GM23338 (cell line): ENCODE measurements around the gene FXYD6. TPM values are rescaled to one million over a fixed set of nuclear protein-coding genes. Genes with fewer than 3 reads are reported as not detected.

Experiments used
- ATAC-seq: fragments of 200-7000 bp; cut with Tn5 transposase; 3 replicates; pipeline ENCODE4 v1.9.1; 2020
- DNase-seq: peaks from one replicate; pipeline ENCODE4 v3.0.0-alpha.2; 2015; ENCODE audit warnings: low spot score
- H2AFZ ChIP-seq: fragments of 200-600 bp; sonication (generic); 2 replicates; pipeline ENCODE4 v1.8.0; 2016; ENCODE audit warnings: antibody characterized with exemption, mild to moderate bottlenecking, moderate library complexity
- H3F3A ChIP-seq: fragments of 200-600 bp; sonication (generic); replicated peaks from 2 replicates; pipeline ENCODE4 v1.8.0; 2017; ENCODE audit warnings: antibody characterized with exemption, mixed run types, low read depth
- H3K27ac ChIP-seq: fragments of 200-600 bp; sonication (generic); 2 replicates; pipeline ENCODE4 v1.6.1; 2016; ENCODE audit warnings: low read depth
- H3K27me3 ChIP-seq: fragments of 200-600 bp; sonication (generic); 2 replicates; pipeline ENCODE4 v1.8.0; 2016; ENCODE audit warnings: mild to moderate bottlenecking, mixed run types, moderate library complexity; ENCODE audit not compliant: insufficient read depth
- H3K36me3 ChIP-seq: fragments of 200-600 bp; sonication (generic); 2 replicates; pipeline ENCODE4 v1.8.0; 2016; ENCODE audit warnings: mild to moderate bottlenecking; ENCODE audit not compliant: insufficient read depth
- H3K4me1 ChIP-seq: fragments of 200-600 bp; sonication (generic); 2 replicates; pipeline ENCODE4 v1.8.0; 2016; ENCODE audit warnings: mild to moderate bottlenecking, moderate library complexity; ENCODE audit not compliant: insufficient read depth
- H3K4me2 ChIP-seq: fragments of 200-600 bp; sonication (generic); 2 replicates; pipeline ENCODE4 v1.7.1; 2017; ENCODE audit warnings: mixed run types
- H3K4me3 ChIP-seq: fragments of 200-600 bp; sonication (generic); 2 replicates; pipeline ENCODE4 v1.6.1; 2016; ENCODE audit warnings: mixed run types
- H3K79me2 ChIP-seq: fragments of 200-600 bp; sonication (generic); replicated peaks from 2 replicates; pipeline ENCODE4 v1.8.0; 2017; ENCODE audit warnings: mild to moderate bottlenecking; ENCODE audit not compliant: insufficient read depth
- H3K9me2 ChIP-seq: fragments of 200-600 bp; sonication (generic); 2 replicates; pipeline ENCODE4 v1.8.0; 2017; ENCODE audit not compliant: insufficient read depth
- H4K20me1 ChIP-seq: fragments of 200-600 bp; sonication (generic); replicated peaks from 2 replicates; pipeline ENCODE4 v1.8.0; 2017; ENCODE audit warnings: mild to moderate bottlenecking; ENCODE audit not compliant: insufficient read depth
- H3K27ac Mint-ChIP-seq: 2 replicates; pipeline ENCODE4 v1.8.0; 2020; ENCODE audit warnings: inconsistent platforms, mild to moderate bottlenecking, moderate library complexity, mixed read lengths
- H3K27me3 Mint-ChIP-seq: 3 replicates; pipeline ENCODE4 v1.8.0; 2022; ENCODE audit warnings: low read depth, mild to moderate bottlenecking, moderate library complexity, mixed read lengths, inconsistent platforms; ENCODE audit not compliant: insufficient read depth, poor library complexity
- H3K36me3 Mint-ChIP-seq: 3 replicates; pipeline ENCODE4 v1.8.0; 2021; ENCODE audit warnings: low read depth, mild to moderate bottlenecking, inconsistent platforms, moderate library complexity, mixed read lengths
- H3K4me1 Mint-ChIP-seq: 3 replicates; pipeline ENCODE4 v1.8.0; 2020; ENCODE audit warnings: mild to moderate bottlenecking, inconsistent platforms, mixed read lengths
- H3K4me3 Mint-ChIP-seq: 3 replicates; pipeline ENCODE4 v1.8.0; 2021; ENCODE audit warnings: moderate library complexity, mild to moderate bottlenecking, inconsistent platforms, mixed read lengths
- H3K9me3 Mint-ChIP-seq: 3 replicates; pipeline ENCODE4 v1.8.0; 2020; ENCODE audit warnings: moderate library complexity, mild to moderate bottlenecking, inconsistent platforms, mixed read lengths
- CREB1 ChIP-seq: fragments of 250-450 bp; sonication (Bioruptor Pico); IDR thresholded peaks from 2 replicates; pipeline ENCODE4 v1.5.0; 2020; ENCODE audit warnings: low read depth, mild to moderate bottlenecking, moderate library complexity
- CTCF ChIP-seq, 2 experiments: fragments of 200-600 bp in 1 of 2; sonication (generic) in 1 of 2; conservative IDR thresholded peaks; 2 replicates each; pipeline versions ENCODE4 v1.5.1 to v1.6.1; 2016 to 2017; ENCODE audit warnings: antibody characterized with exemption in 2 of 2, low read depth in 2 of 2, mild to moderate bottlenecking in 2 of 2, moderate library complexity in 1 of 2
- ETS1 ChIP-seq: IDR thresholded peaks from 2 replicates; pipeline ENCODE4 v1.6.1; 2016; ENCODE audit warnings: antibody characterized with exemption
- EZH2 ChIP-seq: fragments of 200-600 bp; sonication (generic); IDR thresholded peaks from one replicate; pipeline ENCODE4 v1.8.0; 2017; ENCODE audit warnings: antibody characterized with exemption, mild to moderate bottlenecking, low read depth; ENCODE audit not compliant: unreplicated experiment
- EZH2phosphoT487 ChIP-seq: fragments of 200-600 bp; sonication (generic); IDR thresholded peaks from one replicate; pipeline ENCODE4 v1.8.1; 2018; ENCODE audit warnings: antibody characterized with exemption; ENCODE audit not compliant: unreplicated experiment
- JUNB ChIP-seq: IDR thresholded peaks from one replicate; pipeline ENCODE4 v1.6.1; 2016; ENCODE audit warnings: antibody characterized with exemption; ENCODE audit not compliant: unreplicated experiment
- NANOG ChIP-seq: IDR thresholded peaks from 2 replicates; pipeline ENCODE4 v1.6.1; 2016; ENCODE audit warnings: antibody characterized with exemption, borderline replicate concordance
- POLR2AphosphoS5 ChIP-seq: IDR thresholded peaks from 2 replicates; pipeline ENCODE4 v1.6.1; 2016; ENCODE audit warnings: antibody characterized with exemption, low read depth
- STAT1 ChIP-seq: IDR thresholded peaks from one replicate; pipeline ENCODE4 v1.6.1; 2016; ENCODE audit warnings: antibody characterized with exemption; ENCODE audit not compliant: unreplicated experiment
- ZNF114 ChIP-seq: fragments of 250-450 bp; sonication (Bioruptor Pico); IDR thresholded peaks from 2 replicates; pipeline ENCODE4 v1.5.0; 2020; ENCODE audit warnings: mild to moderate bottlenecking, moderate library complexity
- ZNF331 ChIP-seq: fragments of 250-450 bp; sonication (Bioruptor Pico); IDR thresholded peaks from 2 replicates; pipeline ENCODE4 v1.5.0; 2020; ENCODE audit warnings: low read depth, mild to moderate bottlenecking, moderate library complexity
- ZNF462 ChIP-seq: fragments of 250-450 bp; sonication (Bioruptor Pico); IDR thresholded peaks from 2 replicates; pipeline ENCODE4 v1.5.0; 2020; ENCODE audit warnings: mild to moderate bottlenecking, moderate library complexity
- polyA plus RNA-seq: library from polyadenylated mRNA; unstranded; fragments of >200 nt; fragmentation: Nextera tagmentation; extraction: Ambion mirVana; gene quantifications from 2 replicates; pipeline ENCODE4 v1.2.1, GENCODE V29; 2016
- total RNA-seq: library from RNA; depleted of rRNA; stranded (reverse); fragments of >200 nt; shearing (Covaris generic); gene quantifications from 2 replicates; pipeline ENCODE4 v1.2.3, GENCODE V29; 2014
- TF ChIP-seq, protein P1 (sequence below): IDR thresholded peaks from one replicate; pipeline ENCODE4 v1.6.1; 2018; ENCODE audit warnings: antibody characterized with exemption; ENCODE audit not compliant: unreplicated experiment

Gene FXYD6
- total and polyA plus RNA-seq, 2 experiments from 2014 or later, result 26.2 to 30.7 TPM

DNA sequence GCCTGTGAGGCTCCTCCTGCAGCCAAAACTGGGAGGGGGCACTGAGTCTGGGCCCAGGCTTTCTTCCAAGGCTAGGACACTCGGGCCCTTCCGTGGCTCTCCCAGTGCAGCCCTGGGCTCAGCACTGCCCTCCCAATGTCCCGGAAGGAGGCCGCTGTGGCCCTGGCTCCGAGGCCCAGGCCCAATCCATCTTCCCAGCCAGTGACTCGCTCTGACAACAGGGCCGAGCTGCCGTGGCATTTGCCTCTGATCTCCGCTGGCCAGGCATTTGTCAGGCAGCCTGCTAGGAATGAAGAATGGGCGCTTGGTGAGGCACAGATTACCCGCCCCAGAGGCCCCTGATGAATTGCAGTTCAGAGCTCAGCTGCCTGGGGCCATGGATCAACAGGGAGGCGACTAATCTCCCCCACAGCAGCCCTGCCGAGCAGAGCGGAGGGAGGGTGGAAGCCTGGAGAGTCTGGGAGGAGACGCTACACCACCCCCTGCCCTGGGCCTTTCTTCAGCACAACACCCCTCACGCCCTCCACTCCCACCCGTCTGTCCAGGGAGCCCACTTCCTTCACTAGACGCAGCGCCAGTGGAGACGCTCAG is 60.2 kb downstream of the FXYD6 start:
- H3K27ac ChIP-seq, result peak overlapping the region; percentile 59; the same call in 1 of the 2 replicates

More for the DNA sequence above, 60.2 kb downstream of the FXYD6 start:
- H3K4me1 ChIP-seq, result peaks cover 13% of the 10 kb centered on the region; the same call in 1 of the 2 replicates
- Mint-ChIP-seq H3K9me3 (no peaks in the 10 kb centered on the region), H3K27me3 (peaks cover 12% of the 10 kb centered on the region), H3K27ac (no peak overlapping the region), H3K4me1 (peaks cover 45% of the 10 kb centered on the region), H3K4me3 (no peak overlapping the region), H3K36me3 (no peaks in the 10 kb centered on the region)
- H4K20me1 ChIP-seq, result no peaks in the 10 kb centered on the region; the same call in 1 of the 2 replicates
- H3K4me3 ChIP-seq, result no peak overlapping the region
- no peaks in the 10 kb centered on the region for H3K9me2 ChIP-seq
- peak; percentile 32 for DNase-seq
- peak overlapping the region; percentile 59; the same call in 1 of the 2 replicates for H2AFZ ChIP-seq
- H3K4me2 ChIP-seq, result no peak overlapping the region
- peak; percentile 42 for ATAC-seq
- TF ChIP-seq POLR2AphosphoS5 (no peak), CTCF (conservative IDR thresholded peaks at IDR 0.05; ENCODE audit: low read depth in 2 of 2) (no peak), JUNB (no peak), NANOG (no peak), STAT1 (no peak), EZH2 (no peak), CREB1 (CRISPR knock-in tag) (no peak), EZH2phosphoT487 (no peak), ZNF114 (CRISPR knock-in tag) (no peak), ETS1 (no peak), ZNF331 (CRISPR knock-in tag) (no peak), ZNF462 (CRISPR knock-in tag) (no peak)
- TF ChIP-seq, protein P1, sequence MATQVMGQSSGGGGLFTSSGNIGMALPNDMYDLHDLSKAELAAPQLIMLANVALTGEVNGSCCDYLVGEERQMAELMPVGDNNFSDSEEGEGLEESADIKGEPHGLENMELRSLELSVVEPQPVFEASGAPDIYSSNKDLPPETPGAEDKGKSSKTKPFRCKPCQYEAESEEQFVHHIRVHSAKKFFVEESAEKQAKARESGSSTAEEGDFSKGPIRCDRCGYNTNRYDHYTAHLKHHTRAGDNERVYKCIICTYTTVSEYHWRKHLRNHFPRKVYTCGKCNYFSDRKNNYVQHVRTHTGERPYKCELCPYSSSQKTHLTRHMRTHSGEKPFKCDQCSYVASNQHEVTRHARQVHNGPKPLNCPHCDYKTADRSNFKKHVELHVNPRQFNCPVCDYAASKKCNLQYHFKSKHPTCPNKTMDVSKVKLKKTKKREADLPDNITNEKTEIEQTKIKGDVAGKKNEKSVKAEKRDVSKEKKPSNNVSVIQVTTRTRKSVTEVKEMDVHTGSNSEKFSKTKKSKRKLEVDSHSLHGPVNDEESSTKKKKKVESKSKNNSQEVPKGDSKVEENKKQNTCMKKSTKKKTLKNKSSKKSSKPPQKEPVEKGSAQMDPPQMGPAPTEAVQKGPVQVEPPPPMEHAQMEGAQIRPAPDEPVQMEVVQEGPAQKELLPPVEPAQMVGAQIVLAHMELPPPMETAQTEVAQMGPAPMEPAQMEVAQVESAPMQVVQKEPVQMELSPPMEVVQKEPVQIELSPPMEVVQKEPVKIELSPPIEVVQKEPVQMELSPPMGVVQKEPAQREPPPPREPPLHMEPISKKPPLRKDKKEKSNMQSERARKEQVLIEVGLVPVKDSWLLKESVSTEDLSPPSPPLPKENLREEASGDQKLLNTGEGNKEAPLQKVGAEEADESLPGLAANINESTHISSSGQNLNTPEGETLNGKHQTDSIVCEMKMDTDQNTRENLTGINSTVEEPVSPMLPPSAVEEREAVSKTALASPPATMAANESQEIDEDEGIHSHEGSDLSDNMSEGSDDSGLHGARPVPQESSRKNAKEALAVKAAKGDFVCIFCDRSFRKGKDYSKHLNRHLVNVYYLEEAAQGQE, result no peak
- no peaks in the 10 kb centered on the region for H3F3A ChIP-seq
- H3K27me3 ChIP-seq, result no peaks in the 10 kb centered on the region
- no peaks in the 10 kb centered on the region for H3K79me2 ChIP-seq
- H3K36me3 ChIP-seq, result no peaks in the 10 kb centered on the region
